HepG2 (cell line): ENCODE measurements around the gene FAM24B.
"Not testable (repeated sequence)": the region's sequence is repeated elsewhere in the genome, so short reads cannot be mapped to it uniquely, and the experiment has no call there.

ENCODE experiments used
- ATF4 ChIP-seq, 2 experiments: fragments of 450-650 bp in 1 of 2; sonication (generic) in 1 of 2; formaldehyde crosslinking; IDR thresholded peaks; 2 replicates each; pipeline versions ENCODE4 v1.5.0 to v1.8.0; 2020 to 2022; ENCODE audit warnings: mild to moderate bottlenecking in 1 of 2, missing genetic modification reagents in 1 of 2
- CEBPB ChIP-seq: IDR thresholded peaks from 2 replicates; pipeline ENCODE4 v1.6.1; 2011; ENCODE audit warnings: low read depth, low read length, improper control_type of control experiment, borderline replicate concordance
- EED ChIP-seq: sonication (generic); formaldehyde crosslinking; IDR thresholded peaks from 2 replicates; pipeline ENCODE4 v1.5.0; 2020; ENCODE audit warnings: mild to moderate bottlenecking, missing genetic modification reagents
- HOXA7 ChIP-seq: sonication (generic); formaldehyde crosslinking; IDR thresholded peaks from 2 replicates; pipeline ENCODE4 v1.8.1; 2022; ENCODE audit warnings: mild to moderate bottlenecking, missing genetic modification reagents, moderate library complexity
- IRX3 ChIP-seq: sonication (generic); formaldehyde crosslinking; IDR thresholded peaks from 2 replicates; pipeline ENCODE4 v1.8.1; 2023; ENCODE audit warnings: mild to moderate bottlenecking, low read depth, missing genetic modification reagents, borderline replicate concordance
- PCBP2 ChIP-seq: fragments of 200-400 bp; formaldehyde crosslinking; optimal IDR thresholded peaks from 2 replicates; pipeline ENCODE3; 2018; ENCODE audit warnings: low read length, low read depth; ENCODE audit not compliant: poor library complexity, severe bottlenecking
- RXRA ChIP-seq: sonication (generic); formaldehyde crosslinking; IDR thresholded peaks from 2 replicates; pipeline ENCODE4 v1.5.1; 2020; ENCODE audit warnings: missing genetic modification reagents
- SAP130 ChIP-seq: IDR thresholded peaks from 2 replicates; pipeline ENCODE4 v1.6.1; 2016; ENCODE audit warnings: low read depth
- SNAPC5 ChIP-seq: sonication (generic); formaldehyde crosslinking; IDR thresholded peaks from 2 replicates; pipeline ENCODE4 v1.8.1; 2023; ENCODE audit warnings: mild to moderate bottlenecking, missing genetic modification reagents, borderline replicate concordance
- ZNF7 ChIP-seq: IDR thresholded peaks from 2 replicates; pipeline ENCODE4 v1.6.1; 2016; ENCODE audit warnings: missing biosample characterization, missing genetic modification reagents
- ZNF703 ChIP-seq: sonication (generic); formaldehyde crosslinking; IDR thresholded peaks from 2 replicates; pipeline ENCODE4 v1.5.1; 2020; ENCODE audit warnings: missing genetic modification reagents, mild to moderate bottlenecking, moderate library complexity, borderline replicate concordance
- ZNF768 ChIP-seq: sonication (generic); formaldehyde crosslinking; IDR thresholded peaks from 2 replicates; pipeline ENCODE4 v1.4.0; 2020; ENCODE audit warnings: missing genetic modification reagents

GRCh38 chr10:122903861-122904260 is 24.5 kb upstream of the FAM24B start:
- not testable (repeated sequence) for TF ChIP-seq HOXA7 (CRISPR knock-in tag); ZNF703; PCBP2; ZNF768 (CRISPR knock-in tag); SAP130; SNAPC5; CEBPB; EED (CRISPR knock-in tag); ZNF7 (CRISPR knock-in tag); RXRA (CRISPR knock-in tag); IRX3 (CRISPR knock-in tag); ATF4 (CRISPR knock-in tag; IDR thresholded peaks at IDR 0.05)
